OCI-LY1 (cell line): ENCODE results near the gene COL19A1.

Experiments
- EZH2 ChIP-seq: fragments of 200-600 bp; sonication (generic), shearing (Covaris generic); IDR thresholded peaks from 2 replicates; pipeline ENCODE4 v1.8.0; 2017; ENCODE audit warnings: borderline replicate concordance, mixed run types, mild to moderate bottlenecking, antibody characterized with exemption, low read length, moderate library complexity, mixed read lengths
- TF ChIP-seq, protein P1 (sequence below): fragments of 200-600 bp; sonication (generic), shearing (Covaris generic); IDR thresholded peaks from 2 replicates; pipeline ENCODE4 v1.5.1; 2017; ENCODE audit warnings: mild to moderate bottlenecking, antibody characterized with exemption, low read length, moderate library complexity, mixed read lengths

- no peak for TF ChIP-seq EZH2
- TF ChIP-seq, protein P1, sequence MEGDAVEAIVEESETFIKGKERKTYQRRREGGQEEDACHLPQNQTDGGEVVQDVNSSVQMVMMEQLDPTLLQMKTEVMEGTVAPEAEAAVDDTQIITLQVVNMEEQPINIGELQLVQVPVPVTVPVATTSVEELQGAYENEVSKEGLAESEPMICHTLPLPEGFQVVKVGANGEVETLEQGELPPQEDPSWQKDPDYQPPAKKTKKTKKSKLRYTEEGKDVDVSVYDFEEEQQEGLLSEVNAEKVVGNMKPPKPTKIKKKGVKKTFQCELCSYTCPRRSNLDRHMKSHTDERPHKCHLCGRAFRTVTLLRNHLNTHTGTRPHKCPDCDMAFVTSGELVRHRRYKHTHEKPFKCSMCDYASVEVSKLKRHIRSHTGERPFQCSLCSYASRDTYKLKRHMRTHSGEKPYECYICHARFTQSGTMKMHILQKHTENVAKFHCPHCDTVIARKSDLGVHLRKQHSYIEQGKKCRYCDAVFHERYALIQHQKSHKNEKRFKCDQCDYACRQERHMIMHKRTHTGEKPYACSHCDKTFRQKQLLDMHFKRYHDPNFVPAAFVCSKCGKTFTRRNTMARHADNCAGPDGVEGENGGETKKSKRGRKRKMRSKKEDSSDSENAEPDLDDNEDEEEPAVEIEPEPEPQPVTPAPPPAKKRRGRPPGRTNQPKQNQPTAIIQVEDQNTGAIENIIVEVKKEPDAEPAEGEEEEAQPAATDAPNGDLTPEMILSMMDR = no peak
Observed at GRCh38 chr6:70171236-70171635, 304.9 kb downstream of the COL19A1 start.
